Liver (tissue), 9 donors: ENCODE results near the gene PMS1. TPM values are rescaled to one million over a fixed set of nuclear protein-coding genes. Genes with fewer than 3 reads are reported as not detected.

Source experiments
- DNase-seq: peaks from one replicate; pipeline ENCODE4 v3.0.0-alpha.2; 2017; ENCODE audit warnings: low spot score
- H3K27ac ChIP-seq, 2 donors: one replicate each; pipeline ENCODE4 v1.7.0; 2013; ENCODE audit warnings: inconsistent platforms in 2 of 2, low read length in 2 of 2, control low read depth in 1 of 2, low read depth in 1 of 2, mild to moderate bottlenecking in 1 of 2
- H3K27me3 ChIP-seq, 4 donors: one replicate each; pipeline versions ENCODE4 v1.6.1 to v1.7.0; 2013; ENCODE audit warnings: low read length in 3 of 4, inconsistent platforms in 1 of 4, mild to moderate bottlenecking in 1 of 4, moderate library complexity in 1 of 4; ENCODE audit not compliant: control insufficient read depth in 4 of 4, insufficient read depth in 4 of 4
- H3K36me3 ChIP-seq, 4 donors: one replicate each; pipeline versions ENCODE4 v1.6.1 to v1.7.0; 2013; ENCODE audit warnings: low read length in 3 of 4, mild to moderate bottlenecking in 3 of 4, low read depth in 1 of 4, moderate library complexity in 1 of 4; ENCODE audit not compliant: control insufficient read depth in 4 of 4, insufficient read depth in 3 of 4
- H3K4me1 ChIP-seq, 4 donors: one replicate each; pipeline versions ENCODE4 v1.6.1 to v1.7.0; 2013; ENCODE audit warnings: low read length in 3 of 4, mild to moderate bottlenecking in 3 of 4, moderate library complexity in 1 of 4; ENCODE audit not compliant: control insufficient read depth in 4 of 4, insufficient read depth in 4 of 4
- H3K4me3 ChIP-seq, 3 donors: one replicate each; pipeline versions ENCODE4 v1.6.1 to v1.7.0; 2013; ENCODE audit warnings: low read length in 3 of 3, control low read depth in 1 of 3, low read depth in 1 of 3, mild to moderate bottlenecking in 1 of 3
- H3K9ac ChIP-seq, 2 donors: one replicate each; pipeline ENCODE4 v1.7.0; 2013; ENCODE audit warnings: low read length in 2 of 2, mild to moderate bottlenecking in 2 of 2, moderate library complexity in 2 of 2, control low read depth in 1 of 2, low read depth in 1 of 2
- H3K9me3 ChIP-seq, 4 donors: one replicate each; pipeline versions ENCODE4 v1.6.1 to v1.7.0; 2013; ENCODE audit warnings: low read length in 3 of 4; ENCODE audit not compliant: control insufficient read depth in 4 of 4
- ATF3 ChIP-seq: IDR thresholded peaks from 2 replicates; pipeline ENCODE4 v1.6.1; 2016; ENCODE audit warnings: antibody characterized with exemption
- FOXA1 ChIP-seq: IDR thresholded peaks from 2 replicates; pipeline ENCODE4 v1.6.1; 2016; ENCODE audit warnings: antibody characterized with exemption
- FOXA2 ChIP-seq: IDR thresholded peaks from 2 replicates; pipeline ENCODE4 v1.6.1; 2016; ENCODE audit warnings: antibody characterized with exemption
- GABPA ChIP-seq, 2 donors: IDR thresholded peaks in 1 of 2; conservative IDR thresholded peaks in 1 of 2; 2 replicates each; pipeline ENCODE4 v1.6.1; 2016; ENCODE audit warnings: antibody characterized with exemption in 2 of 2, mild to moderate bottlenecking in 1 of 2, moderate library complexity in 1 of 2
- HNF4G ChIP-seq: IDR thresholded peaks from 2 replicates; pipeline ENCODE4 v1.6.1; 2016; ENCODE audit warnings: antibody characterized with exemption
- JUND ChIP-seq, 2 donors: IDR thresholded peaks; 2 replicates each; pipeline ENCODE4 v1.6.1; 2016; ENCODE audit warnings: antibody characterized with exemption in 2 of 2
- MAX ChIP-seq: IDR thresholded peaks from 2 replicates; pipeline ENCODE4 v1.6.1; 2016; ENCODE audit warnings: antibody characterized with exemption
- NR2F2 ChIP-seq: IDR thresholded peaks from 2 replicates; pipeline ENCODE4 v1.6.1; 2016; ENCODE audit warnings: antibody characterized with exemption
- RAD21 ChIP-seq, 2 donors: IDR thresholded peaks; 2 replicates each; pipeline ENCODE4 v1.6.1; 2016; ENCODE audit warnings: antibody characterized with exemption in 2 of 2, mild to moderate bottlenecking in 2 of 2
- SP1 ChIP-seq: IDR thresholded peaks from 2 replicates; pipeline ENCODE4 v1.6.1; 2018; ENCODE audit warnings: antibody characterized with exemption, mild to moderate bottlenecking
- YY1 ChIP-seq: IDR thresholded peaks from 2 replicates; pipeline ENCODE4 v1.6.1; 2016; ENCODE audit warnings: antibody characterized with exemption, mild to moderate bottlenecking
- WGBS: extraction: QIAGEN DNeasy Blood & Tissue Kit; methylation state at CpG from one replicate; pipeline ENCODE4 v1.1.7; 2013; 5-methylcytosine and 5-hydroxymethylcytosine counted together
- polyA plus RNA-seq, 2 donors: library from polyadenylated mRNA; stranded (reverse) in 1 of 2; unstranded in 1 of 2; fragments of 200-250 nt in 1 of 2; fragments of >200 nt in 1 of 2; fragmentation: Nextera tagmentation in 1 of 2; extraction: Ambion mirVana in 1 of 2; gene quantifications; one replicate each; pipeline versions ENCODE4 v1.2.1 to v1.2.3, GENCODE V29; 2013 to 2015
- total RNA-seq, 2 donors: library from RNA; depleted of rRNA; stranded (reverse); fragments of >200 nt; gene quantifications; one replicate each; pipeline ENCODE4 v1.2.3, GENCODE V29; 2014
- TF ChIP-seq, protein P1 (sequence below): IDR thresholded peaks from 2 replicates; pipeline ENCODE4 v1.6.1; 2016; ENCODE audit warnings: antibody characterized with exemption
- TF ChIP-seq, protein P2 (sequence below): IDR thresholded peaks from 2 replicates; pipeline ENCODE4 v1.6.1; 2016; ENCODE audit warnings: antibody characterized with exemption, mild to moderate bottlenecking
- TF ChIP-seq, protein P3 (sequence below): fragments of 150-350 bp; IDR thresholded peaks from 2 replicates; pipeline ENCODE4 v1.5.1; 2017; ENCODE audit warnings: improper control_type of control experiment, low read depth, low read length; ENCODE audit not compliant: missing input control
- donor health status: healthy.
- donor health status: healthy.
- donor health status: healthy.
- donor health status: healthy.
- donor health status: healthy.

Gene PMS1
- total and polyA plus RNA-seq, 4 donors, result 3.0 to 19.2 (median 8.7) TPM

- H3K9me3 ChIP-seq, result no peaks in the 10 kb centered on the region
- TF ChIP-seq HNF4G (no peak), FOXA2 (no peak), RAD21 (IDR thresholded peaks at IDR 0.05) (no peak), GABPA (IDR thresholded peaks at IDR 0.05 in 1 of 2, conservative IDR thresholded peaks at IDR 0.05 in 1 of 2) (no peak), ATF3 (no peak), YY1 (no peak), NR2F2 (no peak), MAX (no peak), JUND (IDR thresholded peaks at IDR 0.05) (no peak), FOXA1 (no peak)
- TF ChIP-seq, protein P1, sequence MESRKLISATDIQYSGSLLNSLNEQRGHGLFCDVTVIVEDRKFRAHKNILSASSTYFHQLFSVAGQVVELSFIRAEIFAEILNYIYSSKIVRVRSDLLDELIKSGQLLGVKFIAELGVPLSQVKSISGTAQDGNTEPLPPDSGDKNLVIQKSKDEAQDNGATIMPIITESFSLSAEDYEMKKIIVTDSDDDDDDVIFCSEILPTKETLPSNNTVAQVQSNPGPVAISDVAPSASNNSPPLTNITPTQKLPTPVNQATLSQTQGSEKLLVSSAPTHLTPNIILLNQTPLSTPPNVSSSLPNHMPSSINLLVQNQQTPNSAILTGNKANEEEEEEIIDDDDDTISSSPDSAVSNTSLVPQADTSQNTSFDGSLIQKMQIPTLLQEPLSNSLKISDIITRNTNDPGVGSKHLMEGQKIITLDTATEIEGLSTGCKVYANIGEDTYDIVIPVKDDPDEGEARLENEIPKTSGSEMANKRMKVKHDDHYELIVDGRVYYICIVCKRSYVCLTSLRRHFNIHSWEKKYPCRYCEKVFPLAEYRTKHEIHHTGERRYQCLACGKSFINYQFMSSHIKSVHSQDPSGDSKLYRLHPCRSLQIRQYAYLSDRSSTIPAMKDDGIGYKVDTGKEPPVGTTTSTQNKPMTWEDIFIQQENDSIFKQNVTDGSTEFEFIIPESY, result no peak
- TF ChIP-seq, protein P2, sequence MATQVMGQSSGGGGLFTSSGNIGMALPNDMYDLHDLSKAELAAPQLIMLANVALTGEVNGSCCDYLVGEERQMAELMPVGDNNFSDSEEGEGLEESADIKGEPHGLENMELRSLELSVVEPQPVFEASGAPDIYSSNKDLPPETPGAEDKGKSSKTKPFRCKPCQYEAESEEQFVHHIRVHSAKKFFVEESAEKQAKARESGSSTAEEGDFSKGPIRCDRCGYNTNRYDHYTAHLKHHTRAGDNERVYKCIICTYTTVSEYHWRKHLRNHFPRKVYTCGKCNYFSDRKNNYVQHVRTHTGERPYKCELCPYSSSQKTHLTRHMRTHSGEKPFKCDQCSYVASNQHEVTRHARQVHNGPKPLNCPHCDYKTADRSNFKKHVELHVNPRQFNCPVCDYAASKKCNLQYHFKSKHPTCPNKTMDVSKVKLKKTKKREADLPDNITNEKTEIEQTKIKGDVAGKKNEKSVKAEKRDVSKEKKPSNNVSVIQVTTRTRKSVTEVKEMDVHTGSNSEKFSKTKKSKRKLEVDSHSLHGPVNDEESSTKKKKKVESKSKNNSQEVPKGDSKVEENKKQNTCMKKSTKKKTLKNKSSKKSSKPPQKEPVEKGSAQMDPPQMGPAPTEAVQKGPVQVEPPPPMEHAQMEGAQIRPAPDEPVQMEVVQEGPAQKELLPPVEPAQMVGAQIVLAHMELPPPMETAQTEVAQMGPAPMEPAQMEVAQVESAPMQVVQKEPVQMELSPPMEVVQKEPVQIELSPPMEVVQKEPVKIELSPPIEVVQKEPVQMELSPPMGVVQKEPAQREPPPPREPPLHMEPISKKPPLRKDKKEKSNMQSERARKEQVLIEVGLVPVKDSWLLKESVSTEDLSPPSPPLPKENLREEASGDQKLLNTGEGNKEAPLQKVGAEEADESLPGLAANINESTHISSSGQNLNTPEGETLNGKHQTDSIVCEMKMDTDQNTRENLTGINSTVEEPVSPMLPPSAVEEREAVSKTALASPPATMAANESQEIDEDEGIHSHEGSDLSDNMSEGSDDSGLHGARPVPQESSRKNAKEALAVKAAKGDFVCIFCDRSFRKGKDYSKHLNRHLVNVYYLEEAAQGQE, result no peak
- TF ChIP-seq, protein P3, sequence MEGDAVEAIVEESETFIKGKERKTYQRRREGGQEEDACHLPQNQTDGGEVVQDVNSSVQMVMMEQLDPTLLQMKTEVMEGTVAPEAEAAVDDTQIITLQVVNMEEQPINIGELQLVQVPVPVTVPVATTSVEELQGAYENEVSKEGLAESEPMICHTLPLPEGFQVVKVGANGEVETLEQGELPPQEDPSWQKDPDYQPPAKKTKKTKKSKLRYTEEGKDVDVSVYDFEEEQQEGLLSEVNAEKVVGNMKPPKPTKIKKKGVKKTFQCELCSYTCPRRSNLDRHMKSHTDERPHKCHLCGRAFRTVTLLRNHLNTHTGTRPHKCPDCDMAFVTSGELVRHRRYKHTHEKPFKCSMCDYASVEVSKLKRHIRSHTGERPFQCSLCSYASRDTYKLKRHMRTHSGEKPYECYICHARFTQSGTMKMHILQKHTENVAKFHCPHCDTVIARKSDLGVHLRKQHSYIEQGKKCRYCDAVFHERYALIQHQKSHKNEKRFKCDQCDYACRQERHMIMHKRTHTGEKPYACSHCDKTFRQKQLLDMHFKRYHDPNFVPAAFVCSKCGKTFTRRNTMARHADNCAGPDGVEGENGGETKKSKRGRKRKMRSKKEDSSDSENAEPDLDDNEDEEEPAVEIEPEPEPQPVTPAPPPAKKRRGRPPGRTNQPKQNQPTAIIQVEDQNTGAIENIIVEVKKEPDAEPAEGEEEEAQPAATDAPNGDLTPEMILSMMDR, result no peak
- peaks cover 0 to 4% (median 3%) of the 10 kb centered on the region in 4 donors for H3K36me3 ChIP-seq
- WGBS, result 99% methylated on average over 3 of the region's 3 CpGs
- no peak overlapping the region for H3K4me3 ChIP-seq
- DNase-seq, result no peak
- no peaks in the 10 kb centered on the region for H3K27me3 ChIP-seq
- no peak overlapping the region for H3K9ac ChIP-seq
- no peaks in the 10 kb centered on the region for H3K4me1 ChIP-seq
- no peak overlapping the region for H3K27ac ChIP-seq
These were observed 70.7 kb downstream of the PMS1 start for GRCh38 chr2:189854940-189855339.

DNA sequence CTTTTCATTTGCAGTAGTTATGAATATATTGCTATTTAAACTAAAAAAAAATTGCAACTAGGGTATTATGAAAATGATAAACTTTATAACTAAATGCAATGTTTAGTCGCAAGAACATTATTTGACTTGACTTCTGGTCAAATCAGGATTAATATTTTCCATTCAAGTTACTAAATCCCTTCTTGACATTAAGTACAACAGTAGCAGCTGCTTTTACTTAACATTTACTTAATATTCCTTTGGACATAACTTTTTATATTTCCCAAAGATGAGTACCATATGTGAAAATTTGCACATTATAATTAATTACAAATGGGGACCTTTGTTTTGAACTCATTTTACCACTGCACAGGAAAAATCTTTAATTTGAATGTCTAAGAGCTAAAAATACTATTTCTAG lies 74.0 kb downstream of the PMS1 start:
- DNase-seq, result no peak
- H3K9ac ChIP-seq, result no peak overlapping the region
- H3K27ac ChIP-seq, result no peak overlapping the region
- no peak overlapping the region for H3K4me3 ChIP-seq
- no peaks in the 10 kb centered on the region for H3K4me1 ChIP-seq
- H3K36me3 ChIP-seq, result peaks cover 0 to 3% (median 1%) of the 10 kb centered on the region in 4 donors
- 94% methylated on average over 1 of the region's 1 CpG for WGBS
- no peaks in the 10 kb centered on the region for H3K9me3 ChIP-seq
- TF ChIP-seq SP1, result no peak
- no peaks in the 10 kb centered on the region for H3K27me3 ChIP-seq
